HG02870 (cell line): ENCODE results near the gene MANSC1.
"Not testable (repeated sequence)": the region's sequence is repeated elsewhere in the genome, so short reads cannot be mapped to it uniquely, and the experiment has no call there.

Experiments used
- ATAC-seq: cut with Tn5 transposase; IDR thresholded peaks from one replicate; pipeline ENCODE4 v1.9.1; 2021; ENCODE audit warnings: mild to moderate bottlenecking, moderate library complexity; ENCODE audit not compliant: unreplicated experiment

The MANSC1 gene

DNA sequence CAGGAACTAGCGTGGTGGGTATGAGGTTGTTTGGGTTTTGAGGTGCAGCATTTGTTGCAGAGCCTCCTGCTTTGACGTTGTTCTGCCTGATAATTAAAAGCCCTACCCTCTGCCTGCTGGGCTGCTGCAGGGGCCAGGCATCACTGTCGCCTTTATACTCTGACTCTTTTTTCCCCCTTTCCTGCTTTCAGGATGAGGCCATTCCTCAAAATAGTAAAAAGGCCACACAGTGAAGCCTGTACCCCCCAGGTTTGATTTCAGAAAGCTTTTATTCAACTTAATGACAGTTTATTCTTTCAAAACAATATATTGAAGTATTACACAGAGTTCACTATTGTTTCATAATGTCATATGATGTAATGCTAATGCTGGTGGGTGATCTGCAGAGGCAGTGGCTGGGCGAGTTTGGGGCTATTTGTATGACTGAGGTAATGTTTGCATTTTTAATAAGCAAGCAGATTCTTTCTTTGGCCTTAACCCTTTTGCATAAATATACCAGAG lies 15.9 kb upstream of the MANSC1 start:
- no peak for ATAC-seq

DNA sequence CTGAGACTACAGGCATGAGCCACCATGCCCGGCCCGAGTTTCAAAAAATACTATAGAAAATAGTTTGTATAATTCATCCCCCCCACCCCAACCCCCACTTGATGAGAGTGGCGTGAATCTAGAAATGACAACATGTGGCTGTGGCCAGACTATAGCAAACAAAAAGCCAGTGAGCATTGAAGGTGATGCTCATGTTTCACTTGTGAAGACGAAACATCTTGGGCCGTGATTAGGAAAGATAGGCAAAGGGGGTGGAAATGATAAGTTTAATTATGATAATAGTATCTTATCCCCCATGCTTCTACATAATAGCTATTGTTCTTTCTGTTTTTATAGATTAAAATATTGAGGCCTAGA lies 15.4 kb upstream of the MANSC1 start:
- ATAC-seq: no peak

- no peak for ATAC-seq
Measured at GRCh38 chr12:12364787-12365445, 14.9 kb upstream of the MANSC1 start.

DNA sequence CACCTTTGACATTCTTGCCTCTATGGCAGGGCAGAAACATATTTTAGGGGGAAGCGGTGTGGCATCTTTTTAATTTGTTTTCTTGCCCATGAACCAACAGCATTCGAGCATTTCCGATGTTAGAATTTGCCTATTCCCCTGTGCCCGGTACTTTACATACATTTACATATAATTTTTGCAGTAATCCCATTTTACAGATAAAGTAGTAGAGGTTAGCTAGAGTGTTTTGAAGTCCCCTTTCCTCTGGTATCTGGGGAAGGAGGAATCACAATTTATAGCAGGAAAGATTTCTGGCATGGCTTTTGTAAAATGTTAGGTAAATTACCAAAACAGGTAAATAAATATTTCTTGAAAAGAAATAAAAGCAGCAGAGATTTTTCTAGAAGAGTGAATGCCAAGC lies 8.5 kb upstream of the MANSC1 start:
- ATAC-seq: no peak

- peak; percentile 8 for ATAC-seq
Measured at GRCh38 chr12:12357719-12358461, 7.8 kb upstream of the MANSC1 start.

GRCh38 chr12:12356896-12357718 lies 7.1 kb upstream of the MANSC1 start, which contains the start of gene BORCS5:
Gene BORCS5, plus strand, starts transcription at chr12:12357078. Its CDS starts 374 bp downstream, at chr12:12357452.
- ATAC-seq: peak; percentile 83

GRCh38 chr12:12356467-12356895 lies 6.4 kb upstream of the MANSC1 start:
- no peak for ATAC-seq

- no peak for ATAC-seq
Measured at GRCh38 chr12:12353807-12354206, 3.8 kb upstream of the MANSC1 start.

DNA sequence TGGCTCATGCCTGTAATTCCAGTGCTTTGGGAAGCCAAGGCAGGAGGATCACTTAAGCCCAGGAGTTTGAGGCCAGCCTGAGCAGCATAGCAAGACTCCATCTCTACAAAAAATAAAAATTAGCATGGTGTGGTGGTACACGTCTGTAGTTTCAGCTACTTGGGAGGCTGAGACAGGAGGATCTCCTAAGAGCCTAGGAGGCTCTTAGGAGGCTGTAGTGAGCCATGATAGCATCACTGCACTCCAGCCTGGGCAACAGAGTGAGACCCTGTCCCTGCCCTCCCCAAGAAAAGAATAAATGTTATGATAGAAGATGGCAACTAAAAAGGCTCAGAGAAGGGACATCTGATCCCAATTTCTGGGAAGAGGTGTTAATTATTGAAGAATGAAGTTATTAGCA lies 3.2 kb upstream of the MANSC1 start:
- no peak for ATAC-seq

DNA sequence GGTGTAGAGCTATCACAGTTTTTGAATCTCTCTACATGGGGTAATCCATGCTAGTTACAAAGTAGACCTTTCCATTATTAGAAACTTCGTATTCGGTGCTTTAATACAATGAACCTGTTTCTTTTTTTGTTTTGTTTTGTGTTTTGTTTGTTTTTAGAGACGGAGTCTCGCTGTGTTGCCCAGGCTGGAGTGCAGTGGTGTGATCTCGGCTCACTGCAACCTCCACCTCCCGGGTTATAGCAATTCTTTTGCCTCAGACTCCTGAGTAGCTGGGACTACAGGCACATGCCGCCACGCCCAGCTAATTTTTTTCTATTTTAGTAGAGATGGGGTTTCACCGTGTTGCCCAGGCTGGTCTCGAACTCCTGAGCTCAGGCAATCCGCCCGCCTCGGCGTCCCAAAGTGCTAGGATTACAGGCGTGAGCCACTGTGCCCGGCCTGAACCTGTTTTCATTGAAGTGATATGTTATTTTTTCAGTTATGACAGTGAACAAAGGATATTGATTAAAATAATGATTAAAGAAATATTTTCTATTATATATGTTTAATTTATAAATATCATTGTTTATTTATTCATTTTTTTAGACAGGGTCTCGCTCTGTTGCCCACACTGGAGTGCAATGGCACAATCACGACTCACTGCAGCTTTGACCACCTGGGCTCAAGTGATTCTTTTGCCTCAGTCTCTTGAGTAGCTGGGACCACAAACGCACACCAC lies 1.6 kb upstream of the MANSC1 start:
- not testable (repeated sequence) for ATAC-seq

GRCh38 chr12:12350868-12351463 lies 924 bp upstream of the MANSC1 start:
- no peak for ATAC-seq

DNA sequence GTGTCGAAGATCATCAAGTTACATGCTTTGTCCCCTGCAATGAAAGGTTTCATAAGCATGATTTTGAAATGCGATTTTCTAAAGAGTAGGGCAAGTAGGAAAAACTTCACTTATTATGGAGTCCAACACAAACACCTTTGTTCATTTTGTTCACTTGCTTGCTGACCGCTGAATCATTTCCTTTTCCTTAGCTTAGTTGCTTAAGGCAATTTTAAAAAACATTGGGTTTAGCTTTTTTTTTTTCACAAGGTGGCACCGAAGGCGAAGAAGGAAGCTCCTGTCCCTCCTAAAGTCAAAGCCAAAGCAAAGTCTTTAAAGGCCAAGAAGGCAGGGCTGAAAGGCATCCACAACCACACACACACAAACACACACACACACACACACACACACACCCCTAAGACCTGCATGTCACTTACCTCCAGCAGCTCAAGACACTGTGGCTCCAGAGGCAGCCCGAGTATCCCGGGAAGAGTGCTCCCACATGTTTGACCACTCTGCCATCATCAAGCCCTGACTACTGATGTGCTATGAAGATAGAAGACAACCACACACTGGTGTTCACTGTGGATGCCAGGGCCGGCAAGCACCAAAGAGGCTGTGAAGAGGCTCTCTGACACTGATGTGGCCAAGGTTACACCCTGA lies 11.4 kb downstream of the MANSC1 start:
- ATAC-seq: no peak

GRCh38 chr12:12336511-12336910 lies 13.5 kb downstream of the MANSC1 start:
- no peak for ATAC-seq

- peak; percentile 59 for ATAC-seq
Measured at GRCh38 chr12:12336049-12336411, 14.0 kb downstream of the MANSC1 start.

DNA sequence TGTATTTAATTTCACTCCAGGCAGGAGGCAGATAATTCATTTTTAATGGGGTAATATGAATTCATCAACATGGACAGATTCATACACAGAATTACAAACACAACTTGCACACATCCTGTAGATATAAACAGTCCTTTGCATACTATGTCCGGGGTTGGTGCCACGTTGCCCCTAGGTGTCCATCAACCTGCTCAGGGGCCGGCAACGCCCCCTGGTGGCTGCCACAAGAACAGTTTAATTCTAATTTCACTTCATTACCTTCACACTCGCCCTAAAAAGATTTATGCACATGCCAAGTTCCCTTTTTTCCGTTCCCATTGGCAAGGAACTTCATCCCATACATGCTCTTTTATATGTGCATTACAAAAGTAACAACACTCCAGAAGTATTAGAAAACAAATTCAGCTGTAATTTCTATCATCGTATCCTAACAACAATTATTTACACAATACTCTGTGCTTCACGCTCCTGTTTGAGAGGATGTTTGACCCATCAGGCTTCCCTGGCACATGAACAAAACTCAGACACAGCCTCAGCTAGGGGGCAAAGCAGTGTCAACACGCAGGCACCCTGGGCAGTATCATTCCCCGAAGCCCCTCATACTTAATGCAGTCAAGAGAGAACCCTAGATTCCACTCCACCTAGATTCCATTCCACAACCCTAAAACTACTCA lies 15.5 kb downstream of the MANSC1 start:
- ATAC-seq: no peak

GRCh38 chr12:12333407-12334366 lies 16.4 kb downstream of the MANSC1 start:
- no peak for ATAC-seq

- ATAC-seq: no peak
Measured at GRCh38 chr12:12331896-12332295, 18.1 kb downstream of the MANSC1 start.

GRCh38 chr12:12331244-12331771 lies 18.7 kb downstream of the MANSC1 start:
- ATAC-seq: no peak
